Stimulated activated CD8-positive, alpha-beta memory T cell treated with anti-CD3 and anti-CD28 coated beads, Interleukin-7, amount 100 ng/mL, for 4 hours (primary cell): ENCODE results near the gene ORC1.

ENCODE experiments used
- DNase-seq, 2 donors: peaks; one replicate each; pipeline ENCODE4 v3.0.0-alpha.2; 2020; ENCODE audit warnings: low read depth in 2 of 2

ORC1 gene

GRCh38 chr1:52404116-52404974 lies at the start of gene ORC1, which contains the start of gene PRPF38A:
TSS of gene ORC1 (minus strand) at chr1:52404423. CDS start at chr1:52402223, 2,200 bp downstream.
TSS of gene PRPF38A (plus strand) at chr1:52404602. CDS start at chr1:52404750, 148 bp downstream.
- peak; percentile 93 to 95 for DNase-seq

GRCh38 chr1:52444463-52444862 lies 40.2 kb upstream of the ORC1 start:
- DNase-seq = no peak

GRCh38 chr1:52439976-52440375 lies 35.8 kb upstream of the ORC1 start:
- DNase-seq = no peak

GRCh38 chr1:52436817-52437216 lies 32.6 kb upstream of the ORC1 start:
- DNase-seq = no peak

- DNase-seq = no peak
Observed at GRCh38 chr1:52435650-52436049, 31.4 kb upstream of the ORC1 start.

- DNase-seq = no peak
Observed at GRCh38 chr1:52435211-52435610, 31.0 kb upstream of the ORC1 start.

- DNase-seq = no peak
Observed at GRCh38 chr1:52432807-52433206, 28.6 kb upstream of the ORC1 start.

- DNase-seq = no peak
Observed at GRCh38 chr1:52427152-52427551, 22.9 kb upstream of the ORC1 start.

GRCh38 chr1:52426371-52426770 lies 22.1 kb upstream of the ORC1 start:
- no peak for DNase-seq

- no peak for DNase-seq
Observed at GRCh38 chr1:52424813-52425212, 20.6 kb upstream of the ORC1 start.

GRCh38 chr1:52424231-52424636 lies 20.0 kb upstream of the ORC1 start:
- DNase-seq = no peak

GRCh38 chr1:52423771-52424170 lies 19.5 kb upstream of the ORC1 start:
- peak; percentile 49 to 56 for DNase-seq

GRCh38 chr1:52423055-52423454 lies 18.8 kb upstream of the ORC1 start:
- DNase-seq = no peak

- no peak for DNase-seq
Observed at GRCh38 chr1:52420713-52421112, 16.5 kb upstream of the ORC1 start.

GRCh38 chr1:52416811-52417210 lies 12.6 kb upstream of the ORC1 start:
- no peak for DNase-seq

- no peak for DNase-seq
Observed at GRCh38 chr1:52414942-52415341, 10.7 kb upstream of the ORC1 start.

GRCh38 chr1:52413410-52413989 lies 9.3 kb upstream of the ORC1 start:
- no peak for DNase-seq

- no peak for DNase-seq
Observed at GRCh38 chr1:52404975-52405338, 734 bp upstream of the ORC1 start.

- DNase-seq = peak; percentile 7 to 18
Observed at GRCh38 chr1:52403566-52404115, 582 bp downstream of the ORC1 start.

GRCh38 chr1:52402860-52403240 lies 1.4 kb downstream of the ORC1 start:
- no peak for DNase-seq

GRCh38 chr1:52400131-52400530 lies 4.1 kb downstream of the ORC1 start:
- DNase-seq = no peak

- no peak for DNase-seq
Observed at GRCh38 chr1:52399629-52400028, 4.6 kb downstream of the ORC1 start.

- DNase-seq = no peak
Observed at GRCh38 chr1:52393174-52393573, 11.0 kb downstream of the ORC1 start.
